GM18868 (cell line): ENCODE measurements around the gene SMIM10.
A peak's percentile ranks its signal among the peaks of the same experiment; 100 is the strongest.
"Not testable (repeated sequence)": the region's sequence is repeated elsewhere in the genome, so short reads cannot be mapped to it uniquely, and the experiment has no call there.

ENCODE experiments used
- ATAC-seq: cut with Tn5 transposase; IDR thresholded peaks from one replicate; pipeline ENCODE4 v1.9.1; 2021; ENCODE audit warnings: mild to moderate bottlenecking, moderate library complexity; ENCODE audit not compliant: unreplicated experiment

Gene SMIM10

DNA sequence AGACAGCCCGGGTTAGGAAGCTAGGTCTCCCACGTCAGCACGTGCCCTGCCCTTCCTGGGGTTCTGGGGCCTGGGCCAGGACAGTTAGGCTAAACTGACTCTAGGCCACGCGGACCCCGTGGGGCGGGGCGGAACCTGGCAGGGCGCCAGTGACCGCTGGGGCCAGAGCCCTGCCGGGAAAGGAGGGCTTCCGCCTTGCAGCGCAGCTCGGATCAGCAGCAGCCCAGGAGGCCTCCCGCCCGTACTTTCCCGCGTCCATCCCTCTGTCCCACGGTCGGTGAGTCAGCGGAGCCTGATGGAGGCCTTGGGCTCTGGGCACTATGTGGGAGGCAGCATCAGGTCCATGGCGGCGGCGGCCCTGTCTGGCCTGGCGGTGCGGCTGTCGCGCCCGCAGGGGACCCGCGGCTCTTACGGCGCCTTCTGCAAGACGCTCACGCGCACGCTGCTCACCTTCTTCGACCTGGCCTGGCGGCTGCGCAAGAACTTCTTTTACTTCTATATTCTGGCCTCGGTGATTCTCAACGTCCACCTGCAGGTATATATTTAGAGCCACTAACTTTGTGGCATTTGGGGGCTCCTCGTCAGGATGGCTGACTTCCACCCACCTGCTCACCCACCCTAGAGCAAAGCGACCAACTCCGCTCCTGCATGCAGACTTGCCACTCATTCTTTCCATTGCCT is at the start of gene SMIM10:
Gene SMIM10, plus strand, starts transcription at position 191 of the 681 bp plus-strand sequence. Its CDS starts 105 bp downstream, at position 296.
- peak; percentile 72 for ATAC-seq

DNA sequence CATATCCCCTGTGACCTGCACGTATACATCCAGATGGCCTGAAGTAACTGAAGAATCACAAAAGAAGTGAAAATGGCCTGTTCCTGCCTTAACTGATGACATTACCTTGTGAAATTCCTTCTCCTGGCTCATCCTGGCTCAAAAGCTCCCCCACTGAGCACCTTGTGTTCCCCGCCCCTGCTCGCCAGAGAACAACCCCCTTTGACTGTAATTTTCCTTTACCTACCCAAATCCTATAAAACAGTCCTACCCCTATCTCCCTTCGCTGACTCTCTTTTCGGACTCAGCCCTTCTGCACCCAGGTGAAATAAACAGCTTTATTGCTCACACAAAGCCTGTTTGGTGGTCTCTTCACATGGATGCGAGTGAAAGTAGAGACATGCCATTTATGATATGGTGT is 44.4 kb upstream of the SMIM10 start:
- not testable (repeated sequence) for ATAC-seq

DNA sequence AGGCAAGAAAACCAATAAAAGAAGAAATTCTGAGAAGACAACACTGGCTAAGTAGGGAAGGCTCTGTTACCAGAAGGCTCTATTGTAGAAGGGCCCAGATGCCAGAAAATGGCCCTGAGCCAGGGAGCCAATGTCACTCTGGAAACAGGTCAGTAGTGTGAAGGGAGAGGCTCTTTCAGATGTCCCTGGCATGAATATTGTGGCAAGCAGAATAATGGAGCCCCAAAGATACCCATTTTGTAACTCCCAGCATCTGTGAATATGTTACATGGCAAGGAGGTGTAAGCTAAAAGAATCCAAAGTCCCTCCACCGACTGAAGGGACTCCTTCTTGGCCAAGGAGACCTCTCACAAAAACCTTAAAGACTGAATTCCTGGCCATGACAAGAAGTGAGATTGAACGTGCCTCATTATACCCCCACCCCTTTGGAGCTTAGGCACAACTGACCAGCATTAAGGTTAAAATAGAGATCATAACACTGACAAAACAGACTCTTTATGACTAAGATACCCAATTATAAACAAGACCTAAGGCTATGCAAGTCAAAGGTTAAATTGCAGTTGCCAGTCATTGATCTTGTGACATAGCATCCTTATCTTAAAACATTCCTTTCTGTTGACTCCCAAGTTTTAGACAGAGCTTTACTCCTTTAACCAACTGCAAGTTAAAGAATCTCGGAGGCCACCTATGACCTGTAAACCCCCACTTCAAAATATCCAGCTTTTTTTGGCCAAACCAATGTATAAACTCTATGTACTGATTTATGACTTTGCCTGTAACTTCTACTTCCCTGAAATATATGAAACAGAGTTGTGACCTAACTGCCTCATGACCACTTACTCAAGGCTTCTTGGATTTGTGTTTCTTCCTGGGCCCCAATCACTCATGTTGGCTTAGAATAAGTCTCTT is 42.2 kb upstream of the SMIM10 start:
- no peak for ATAC-seq

DNA sequence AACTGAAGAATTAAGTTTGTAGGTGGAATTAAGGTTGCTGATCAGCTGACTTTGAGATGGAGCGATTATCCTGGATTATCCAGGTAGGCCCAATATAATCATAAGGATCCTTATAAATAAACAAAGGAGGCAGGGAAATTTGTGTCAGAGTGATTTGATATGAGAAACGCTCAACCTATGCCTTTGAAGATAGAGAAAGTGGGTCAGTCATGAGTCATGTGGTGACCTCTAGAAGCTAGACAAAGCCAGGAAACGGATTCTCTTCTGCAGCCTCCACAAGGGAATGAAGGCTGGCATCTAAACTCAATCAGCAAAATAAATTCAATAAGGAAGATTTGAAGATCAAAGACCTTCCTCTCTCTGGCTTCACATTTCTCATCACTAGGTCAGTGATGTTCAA is 41.5 kb upstream of the SMIM10 start:
- ATAC-seq = no peak

GRCh38 chrX:134957836-134958235 is 33.0 kb upstream of the SMIM10 start:
- ATAC-seq = no peak

- ATAC-seq = not testable (repeated sequence)
These were observed 30.4 kb upstream of the SMIM10 start for GRCh38 chrX:134960366-134960765.

DNA sequence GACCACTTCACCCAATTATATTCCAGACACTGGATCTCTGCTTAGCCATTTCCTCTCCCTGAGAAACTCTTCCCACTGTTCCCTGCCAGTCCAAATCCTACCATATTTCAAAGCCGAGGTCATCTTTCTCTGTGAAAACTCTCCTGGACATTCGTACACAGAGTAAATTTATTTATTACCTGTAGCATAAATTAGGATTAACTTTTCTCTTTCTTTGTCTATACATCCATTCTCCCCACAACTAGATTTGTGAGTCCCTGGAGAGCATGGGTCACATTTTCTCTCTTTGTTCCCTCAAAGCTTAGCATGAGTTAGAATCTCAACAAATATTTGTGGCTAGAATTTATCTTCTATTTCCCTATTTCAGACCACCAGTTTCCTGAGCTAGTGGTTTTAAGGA is 27.8 kb upstream of the SMIM10 start:
- no peak for ATAC-seq

DNA sequence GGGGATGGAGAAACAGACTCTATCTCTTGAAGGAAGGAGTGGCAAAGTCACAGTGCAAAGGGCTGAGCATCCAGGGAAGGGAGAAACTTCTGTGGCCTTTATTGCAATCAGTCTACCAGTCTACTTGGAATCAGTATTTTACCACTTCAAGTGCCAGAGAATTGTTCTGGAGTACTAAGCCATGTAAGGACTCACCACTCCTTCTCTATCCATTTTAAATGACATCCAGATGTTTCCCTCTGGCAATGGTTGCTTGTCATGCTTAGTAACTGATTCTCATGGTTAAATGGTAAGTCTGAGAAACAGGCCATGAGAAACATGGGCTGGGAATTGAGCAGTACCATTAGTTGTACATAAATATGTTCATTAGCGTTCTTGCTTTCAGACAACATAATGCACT is 21.1 kb upstream of the SMIM10 start:
- no peak for ATAC-seq

- no peak for ATAC-seq
These were observed 18.9 kb upstream of the SMIM10 start for GRCh38 chrX:134971926-134972325.

DNA sequence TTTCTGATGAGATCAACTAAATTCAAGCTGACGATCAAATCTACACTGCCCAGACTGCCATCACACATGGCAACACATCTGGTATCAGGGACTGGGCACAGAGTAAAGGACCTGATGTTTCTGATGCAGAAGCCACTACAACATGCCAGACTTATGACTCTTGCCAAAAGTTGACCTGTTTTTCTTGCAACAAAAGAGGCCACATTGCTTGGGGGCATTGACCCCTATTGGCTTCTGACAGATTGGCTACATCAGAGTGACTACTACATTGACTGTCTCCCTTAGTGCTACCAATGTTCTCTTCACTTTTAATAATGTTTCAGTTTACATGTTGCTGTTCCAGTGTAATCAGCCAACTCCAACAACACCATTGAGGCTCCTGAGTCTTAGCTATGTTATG is 15.3 kb upstream of the SMIM10 start:
- no peak for ATAC-seq

- no peak for ATAC-seq
These were observed 8.9 kb upstream of the SMIM10 start for GRCh38 chrX:134981910-134982309.

DNA sequence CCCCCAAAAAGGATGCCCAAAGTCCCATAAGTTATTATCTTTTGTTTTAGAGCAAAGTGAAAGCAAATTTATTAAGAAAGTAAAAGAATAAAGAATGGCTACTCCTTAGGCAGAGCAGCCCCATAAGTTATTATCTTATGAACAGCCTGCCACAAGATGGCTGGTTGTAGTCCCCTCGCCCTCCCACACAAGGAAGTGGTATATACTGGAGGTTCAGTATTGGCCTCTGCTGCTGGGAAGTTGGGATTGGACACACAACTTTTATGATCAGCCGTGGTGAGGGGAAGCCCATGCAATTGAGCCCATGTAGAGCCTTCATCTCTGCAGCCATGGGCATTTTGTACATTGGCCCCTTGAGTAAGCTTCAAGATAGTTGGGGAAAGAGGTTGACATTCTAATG is 8.0 kb upstream of the SMIM10 start:
- no peak for ATAC-seq

GRCh38 chrX:134985479-134985878 is 5.3 kb upstream of the SMIM10 start:
- no peak for ATAC-seq

GRCh38 chrX:134990475-134990800 is 353 bp upstream of the SMIM10 start:
- ATAC-seq = no peak

- no peak for ATAC-seq
These were observed 6.9 kb downstream of the SMIM10 start for GRCh38 chrX:134997646-134998045.

- ATAC-seq = no peak
These were observed 7.5 kb downstream of the SMIM10 start for GRCh38 chrX:134998246-134998645.

- no peak for ATAC-seq
These were observed 8.7 kb downstream of the SMIM10 start for GRCh38 chrX:134999469-134999868.

DNA sequence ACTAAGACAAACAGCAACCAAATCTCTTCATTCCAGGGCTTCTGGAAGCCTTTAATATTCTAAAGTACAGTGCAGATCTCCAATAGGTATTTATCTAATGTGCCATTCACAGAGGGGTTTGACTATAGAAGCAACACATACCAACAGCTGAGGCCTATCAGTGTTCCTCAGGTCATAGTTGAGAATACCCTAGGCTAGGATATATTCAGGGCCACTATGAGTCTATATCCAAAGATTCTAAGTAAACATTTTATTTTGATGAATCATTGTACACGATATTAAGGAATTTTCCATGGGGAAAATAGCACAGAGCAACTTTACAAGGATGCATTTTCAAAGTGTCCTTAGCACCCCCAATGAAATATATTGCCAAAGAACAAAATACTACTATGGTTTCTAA is 9.7 kb downstream of the SMIM10 start:
- ATAC-seq = no peak

GRCh38 chrX:135003876-135004623 is 13.3 kb downstream of the SMIM10 start:
- ATAC-seq = peak; percentile 97

GRCh38 chrX:135006187-135006586 is 15.4 kb downstream of the SMIM10 start:
- no peak for ATAC-seq

- ATAC-seq = no peak
These were observed 18.3 kb downstream of the SMIM10 start for GRCh38 chrX:135009057-135009610.
